Globus pallidus (tissue), 1 donor: Measurements from ENCODE around the gene VARS1.
"Not testable (repeated sequence)": the region's sequence is repeated elsewhere in the genome, so short reads cannot be mapped to it uniquely, and the experiment has no call there.

Experiments used
- DNase-seq: peaks from one replicate; pipeline ENCODE4 v3.0.0-alpha.2; 2015; ENCODE audit warnings: low spot score

VARS1 gene

DNA sequence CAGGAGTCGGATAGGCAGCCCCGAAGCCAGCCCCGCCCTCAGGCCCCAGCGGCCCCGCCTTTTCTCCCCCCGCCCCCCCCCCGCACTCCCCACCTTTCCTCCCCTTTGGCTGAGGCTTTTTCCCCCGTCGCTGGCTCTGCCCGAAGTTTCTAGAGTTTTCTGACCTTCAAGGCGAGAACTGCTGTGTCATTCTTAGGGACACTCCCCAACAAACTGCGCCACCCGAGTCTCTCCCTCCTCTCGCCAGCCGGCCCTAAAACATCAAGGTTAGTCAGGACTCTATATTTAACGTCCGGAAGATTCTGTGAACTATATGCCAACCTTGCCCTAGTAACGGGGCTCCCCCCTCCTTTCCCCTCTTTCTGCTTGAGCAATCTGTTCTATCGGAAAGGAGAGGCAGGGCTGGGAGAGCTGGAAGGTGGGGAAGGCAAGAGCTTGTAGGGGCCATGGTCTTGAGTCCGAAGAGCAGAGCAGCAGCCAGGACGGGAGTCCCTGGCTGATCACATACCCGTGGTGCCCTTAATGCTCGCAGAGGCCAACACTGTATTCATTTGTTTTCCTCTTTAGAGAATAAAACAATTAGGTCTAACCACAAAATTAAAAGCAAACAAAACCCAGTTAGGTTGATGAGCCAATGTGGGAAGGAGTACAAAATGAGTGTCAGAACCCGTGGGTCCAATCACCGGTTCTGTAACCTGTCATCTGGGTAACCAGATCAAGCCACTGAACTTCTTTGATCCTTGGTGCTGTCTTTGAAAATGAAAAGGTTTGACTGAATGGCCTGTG, 26.7 kb upstream of the VARS1 start:
- peak; percentile 88 for DNase-seq

DNA sequence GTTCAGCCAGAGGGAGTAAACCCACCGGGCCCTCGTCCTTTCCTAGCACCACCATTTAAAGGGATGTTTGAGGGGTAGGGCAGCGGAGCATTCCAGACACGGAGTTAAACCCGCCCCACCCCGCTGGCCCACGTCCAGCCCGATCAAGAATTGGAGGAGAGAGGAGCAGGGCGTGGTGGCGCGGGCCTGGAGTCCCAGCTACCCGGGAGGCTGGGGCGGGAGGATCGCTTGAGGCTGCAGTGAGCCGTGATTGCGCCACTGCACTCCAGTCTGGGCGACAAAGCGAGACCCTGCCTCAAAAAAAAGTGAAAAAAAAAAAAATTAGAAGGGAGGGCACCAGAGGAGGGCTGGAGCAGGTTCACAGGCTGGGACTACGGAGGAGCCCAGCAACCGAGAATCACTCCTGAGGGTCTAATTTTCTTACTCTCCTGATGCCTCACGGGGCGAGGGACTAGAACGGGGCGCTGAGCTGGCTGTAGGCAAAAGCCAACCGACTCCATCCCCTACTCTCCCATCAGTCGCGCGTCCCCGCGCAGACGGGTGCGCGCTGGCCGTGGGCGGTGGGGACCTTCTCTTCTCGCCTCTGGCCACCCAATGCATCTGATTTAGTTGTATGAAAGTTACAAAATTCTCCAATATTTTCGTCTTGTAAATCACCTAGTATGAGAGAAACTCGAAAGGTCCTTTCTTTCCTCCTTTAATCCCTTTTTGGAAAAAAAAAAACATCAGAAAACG, 25.9 kb upstream of the VARS1 start:
- no peak for DNase-seq

GRCh38 chr6:31820399-31820798, 24.8 kb upstream of the VARS1 start:
- DNase-seq, result not testable (repeated sequence)

- no peak for DNase-seq
Measured at GRCh38 chr6:31819871-31820299, 24.3 kb upstream of the VARS1 start.

- peak; percentile 86 for DNase-seq
Measured at GRCh38 chr6:31817929-31818511, 22.5 kb upstream of the VARS1 start.

DNA sequence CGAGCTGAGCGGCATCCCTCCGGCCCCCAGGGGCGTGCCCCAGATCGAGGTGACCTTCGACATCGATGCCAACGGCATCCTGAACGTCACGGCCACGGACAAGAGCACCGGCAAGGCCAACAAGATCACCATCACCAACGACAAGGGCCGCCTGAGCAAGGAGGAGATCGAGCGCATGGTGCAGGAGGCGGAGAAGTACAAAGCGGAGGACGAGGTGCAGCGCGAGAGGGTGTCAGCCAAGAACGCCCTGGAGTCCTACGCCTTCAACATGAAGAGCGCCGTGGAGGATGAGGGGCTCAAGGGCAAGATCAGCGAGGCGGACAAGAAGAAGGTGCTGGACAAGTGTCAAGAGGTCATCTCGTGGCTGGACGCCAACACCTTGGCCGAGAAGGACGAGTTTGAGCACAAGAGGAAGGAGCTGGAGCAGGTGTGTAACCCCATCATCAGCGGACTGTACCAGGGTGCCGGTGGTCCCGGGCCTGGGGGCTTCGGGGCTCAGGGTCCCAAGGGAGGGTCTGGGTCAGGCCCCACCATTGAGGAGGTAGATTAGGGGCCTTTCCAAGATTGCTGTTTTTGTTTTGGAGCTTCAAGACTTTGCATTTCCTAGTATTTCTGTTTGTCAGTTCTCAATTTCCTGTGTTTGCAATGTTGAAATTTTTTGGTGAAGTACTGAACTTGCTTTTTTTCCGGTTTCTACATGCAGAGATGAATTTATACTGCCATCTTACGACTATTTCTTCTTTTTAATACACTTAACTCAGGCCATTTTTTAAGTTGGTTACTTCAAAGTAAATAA, 21.8 kb upstream of the VARS1 start:
- DNase-seq, result peak; percentile 83

- peak; percentile 99 for DNase-seq
Measured at GRCh38 chr6:31815025-31815838, 19.7 kb upstream of the VARS1 start, which contains the start of the genes HSPA1A and HSPA1L. TSS of gene HSPA1A (plus strand) at chr6:31815543. CDS start at chr6:31815757, 214 bp downstream. TSS of gene HSPA1L (minus strand) at chr6:31815283. CDS start at chr6:31811972, 3,311 bp downstream.

GRCh38 chr6:31814677-31815024, 19.1 kb upstream of the VARS1 start:
- DNase-seq, result peak; percentile 99

DNA sequence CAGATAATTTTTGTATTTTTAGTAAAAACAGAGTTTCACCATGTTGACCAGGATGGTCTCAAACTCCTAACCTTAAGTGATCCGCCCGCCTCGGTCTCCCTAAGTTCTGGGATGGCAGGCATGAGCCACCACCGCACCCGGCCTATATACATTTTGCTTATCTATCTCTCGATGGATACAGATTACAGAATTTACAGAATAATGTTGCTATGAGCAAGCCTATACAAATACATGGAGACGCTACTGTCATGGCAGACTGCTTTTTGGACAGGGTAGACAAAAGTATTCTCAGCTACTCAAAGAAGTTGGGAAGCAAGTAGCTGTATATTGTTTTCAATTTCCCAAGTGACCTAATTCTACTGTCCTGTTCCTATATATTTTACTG, 17.9 kb upstream of the VARS1 start:
- no peak for DNase-seq

DNA sequence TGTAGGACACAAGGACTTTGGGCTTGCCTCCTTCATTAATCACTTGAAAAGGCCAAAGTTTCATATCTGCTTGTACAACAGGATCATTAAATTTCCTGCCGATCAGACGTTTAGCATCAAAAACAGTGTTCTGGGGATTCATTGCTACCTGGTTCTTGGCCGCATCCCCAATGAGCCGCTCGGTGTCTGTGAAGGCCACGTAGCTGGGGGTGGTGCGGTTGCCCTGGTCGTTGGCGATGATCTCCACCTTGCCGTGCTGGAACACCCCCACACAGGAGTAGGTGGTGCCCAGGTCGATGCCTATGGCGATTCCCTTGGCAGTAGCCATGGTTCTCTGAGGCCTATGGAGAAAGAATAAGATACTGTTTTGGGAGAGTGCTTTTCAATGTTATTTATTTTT, 16.1 kb upstream of the VARS1 start:
- DNase-seq, result no peak

- not testable (repeated sequence) for DNase-seq
Measured at GRCh38 chr6:31808599-31808998, 13.0 kb upstream of the VARS1 start.

- peak; percentile 98 for DNase-seq
Measured at GRCh38 chr6:31806470-31807272, 11.1 kb upstream of the VARS1 start, which contains the start of gene LSM2. TSS of gene LSM2 (minus strand) at chr6:31806966. CDS start at chr6:31806757, 209 bp downstream.

- DNase-seq, result no peak
Measured at GRCh38 chr6:31805939-31806469, 10.5 kb upstream of the VARS1 start.

- DNase-seq, result not testable (repeated sequence)
Measured at GRCh38 chr6:31801031-31801927, 5.7 kb upstream of the VARS1 start.

GRCh38 chr6:31799781-31800180, 4.2 kb upstream of the VARS1 start:
- DNase-seq, result no peak

- no peak for DNase-seq
Measured at GRCh38 chr6:31797588-31797987, 2.0 kb upstream of the VARS1 start.

- DNase-seq, result no peak
Measured at GRCh38 chr6:31796993-31797385, 1.4 kb upstream of the VARS1 start.

DNA sequence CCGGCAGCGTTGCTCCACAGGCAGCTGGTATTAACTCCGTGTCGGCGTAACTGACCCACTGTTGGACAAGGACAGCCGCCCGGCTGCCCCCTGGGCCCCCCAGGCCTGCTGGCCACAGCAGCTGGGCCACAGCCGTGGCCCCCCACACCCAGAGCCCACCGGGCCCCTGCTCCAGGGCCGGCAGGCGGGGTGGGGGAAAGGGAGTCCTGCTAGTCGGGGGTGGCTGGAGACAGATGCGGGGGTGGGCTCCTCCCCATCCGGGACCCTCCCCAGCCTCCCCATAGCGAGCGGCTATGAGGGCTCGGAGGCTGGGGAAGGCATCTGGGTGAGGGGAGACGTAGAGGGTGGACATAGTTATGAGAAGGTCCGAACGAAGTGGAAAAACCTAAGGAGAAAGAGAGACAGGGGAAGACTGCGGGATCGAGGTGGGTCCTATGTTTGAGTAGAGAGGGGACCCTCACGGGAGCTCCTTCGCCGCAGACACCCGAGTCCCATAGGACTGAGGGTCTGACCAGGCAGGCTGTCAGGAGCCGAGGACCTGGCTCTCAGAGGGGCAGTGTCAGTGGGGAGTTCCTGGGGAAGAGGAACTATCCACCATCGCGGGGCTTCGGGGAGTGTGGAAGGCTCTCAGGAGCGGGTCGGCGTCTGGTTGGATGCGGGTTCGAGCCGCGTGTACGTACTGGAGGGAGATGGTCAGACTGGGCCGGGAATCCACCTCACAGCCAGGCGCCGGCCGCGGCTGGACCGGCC, 511 bp downstream of the VARS1 start:
- DNase-seq, result no peak
